HL-60/S4 treated with retinoic acid at 250 ng/mL for 4 days and 3 days (cell line): ENCODE results near the gene TNS3.

Experiments used
- in situ Hi-C: fragments of 300-500 bp; cut with MboI; formaldehyde crosslinking; loops from 2 replicates; pipeline ENCODE4 v1.7.0; 2022; ENCODE audit warnings: low sequenced_read_pairs

TNS3 gene

GRCh38 chr7:47253650-47254080 lies 328.2 kb downstream of the TNS3 start:
- in situ Hi-C loops: loop anchor here (25.0 kb wide), 1 partner anchor 559 kb away; no protein-coding TSS in a partner anchor

GRCh38 chr7:47252675-47253074 lies 329.2 kb downstream of the TNS3 start:
- in situ Hi-C loops: loop anchor here (25.0 kb wide), 1 partner anchor 560 kb away; no protein-coding TSS in a partner anchor

- in situ Hi-C loops: no loop called here
Measured at GRCh38 chr7:47249361-47249760, 332.6 kb downstream of the TNS3 start.

- in situ Hi-C loops: no loop called here
Measured at GRCh38 chr7:47248797-47249196, 333.1 kb downstream of the TNS3 start.

- in situ Hi-C loops: no loop called here
Measured at GRCh38 chr7:47247132-47247531, 334.8 kb downstream of the TNS3 start.

GRCh38 chr7:47244692-47245091 lies 337.2 kb downstream of the TNS3 start:
- in situ Hi-C loops: no loop called here

- in situ Hi-C loops: no loop called here
Measured at GRCh38 chr7:47241112-47242065, 340.5 kb downstream of the TNS3 start.

GRCh38 chr7:47239931-47240421 lies 341.9 kb downstream of the TNS3 start:
- in situ Hi-C loops: no loop called here

- in situ Hi-C loops: no loop called here
Measured at GRCh38 chr7:47239034-47239433, 342.9 kb downstream of the TNS3 start.

- in situ Hi-C loops: no loop called here
Measured at GRCh38 chr7:47236480-47237129, 345.3 kb downstream of the TNS3 start.

GRCh38 chr7:47233996-47234395 lies 347.9 kb downstream of the TNS3 start:
- in situ Hi-C loops: no loop called here

GRCh38 chr7:47232751-47233412 lies 349.0 kb downstream of the TNS3 start:
- in situ Hi-C loops: no loop called here

- in situ Hi-C loops: no loop called here
Measured at GRCh38 chr7:47231627-47232026, 350.3 kb downstream of the TNS3 start.

GRCh38 chr7:47231032-47231431 lies 350.9 kb downstream of the TNS3 start:
- in situ Hi-C loops: no loop called here

- in situ Hi-C loops: no loop called here
Measured at GRCh38 chr7:47228386-47229014, 353.4 kb downstream of the TNS3 start.

- in situ Hi-C loops: no loop called here
Measured at GRCh38 chr7:47227762-47228177, 354.1 kb downstream of the TNS3 start.

GRCh38 chr7:47226696-47227095 lies 355.2 kb downstream of the TNS3 start:
- in situ Hi-C loops: no loop called here

GRCh38 chr7:47225387-47226131 lies 356.4 kb downstream of the TNS3 start:
- in situ Hi-C loops: no loop called here
